GM12873 (cell line): ENCODE data around the gene DPH5.

Source experiments
- CTCF ChIP-seq: IDR thresholded peaks from 2 replicates; pipeline ENCODE4 v1.5.1; 2012; ENCODE audit warnings: low read depth, mild to moderate bottlenecking, moderate library complexity, low read length, control low read depth; ENCODE audit not compliant: insufficient read depth; ENCODE audit errors: missing control alignments

Gene DPH5

GRCh38 chr1:100968621-100969020 lies 57.0 kb downstream of the DPH5 start:
- TF ChIP-seq CTCF: no peak

- TF ChIP-seq CTCF: no peak
These were observed 65.5 kb downstream of the DPH5 start for GRCh38 chr1:100960098-100960497.

- TF ChIP-seq CTCF: no peak
These were observed 66.0 kb downstream of the DPH5 start for GRCh38 chr1:100959502-100960060.

- TF ChIP-seq CTCF: no peak
These were observed 70.3 kb downstream of the DPH5 start for GRCh38 chr1:100955322-100955721.

- TF ChIP-seq CTCF: no peak
These were observed 71.4 kb downstream of the DPH5 start for GRCh38 chr1:100953960-100954730.

GRCh38 chr1:100952104-100952745 lies 73.4 kb downstream of the DPH5 start:
- TF ChIP-seq CTCF: no peak

GRCh38 chr1:100950781-100951180 lies 74.8 kb downstream of the DPH5 start:
- TF ChIP-seq CTCF: no peak
